ENCODE data around the gene THSD4. TPM values are rescaled to one million over a fixed set of nuclear protein-coding genes. Genes with fewer than 3 reads are reported as not detected.

Gene THSD4
- total RNA-seq, 1 donor from 2014 or later = 151 TPM

DNA sequence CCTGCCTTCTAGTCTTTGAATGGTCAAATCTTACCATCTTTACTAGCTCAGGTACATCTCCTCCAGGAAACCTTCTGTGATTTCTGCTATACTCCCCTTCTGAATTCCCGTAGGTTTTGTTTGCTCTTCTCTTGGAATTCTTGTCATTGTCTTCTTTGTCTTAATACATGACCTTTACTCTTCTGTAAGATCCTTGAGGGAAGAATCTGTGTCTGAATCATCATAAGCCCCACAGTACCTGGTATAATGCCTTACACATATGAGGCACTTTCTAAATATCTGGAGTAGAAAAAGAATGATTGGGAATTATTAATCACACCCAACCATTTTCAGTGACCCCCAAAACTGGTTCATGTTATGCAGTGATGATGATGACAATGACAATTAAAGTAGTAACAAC lies 485.0 kb downstream of the THSD4 start:
- DNase-seq (ENCODE audit: low spot score in 2 of 2) = no peak
- Histone ChIP-seq H3K27ac (no peak overlapping the region), H3K36me3 (no peaks in the 10 kb centered on the region), H3K9me3 (no peaks in the 10 kb centered on the region), H3K4me1 (peaks cover 5 to 21% of the 10 kb centered on the region in 2 donors), H3K27me3 (no peaks in the 10 kb centered on the region), H3K4me3 (no peak overlapping the region)
- TF ChIP-seq, protein P1, sequence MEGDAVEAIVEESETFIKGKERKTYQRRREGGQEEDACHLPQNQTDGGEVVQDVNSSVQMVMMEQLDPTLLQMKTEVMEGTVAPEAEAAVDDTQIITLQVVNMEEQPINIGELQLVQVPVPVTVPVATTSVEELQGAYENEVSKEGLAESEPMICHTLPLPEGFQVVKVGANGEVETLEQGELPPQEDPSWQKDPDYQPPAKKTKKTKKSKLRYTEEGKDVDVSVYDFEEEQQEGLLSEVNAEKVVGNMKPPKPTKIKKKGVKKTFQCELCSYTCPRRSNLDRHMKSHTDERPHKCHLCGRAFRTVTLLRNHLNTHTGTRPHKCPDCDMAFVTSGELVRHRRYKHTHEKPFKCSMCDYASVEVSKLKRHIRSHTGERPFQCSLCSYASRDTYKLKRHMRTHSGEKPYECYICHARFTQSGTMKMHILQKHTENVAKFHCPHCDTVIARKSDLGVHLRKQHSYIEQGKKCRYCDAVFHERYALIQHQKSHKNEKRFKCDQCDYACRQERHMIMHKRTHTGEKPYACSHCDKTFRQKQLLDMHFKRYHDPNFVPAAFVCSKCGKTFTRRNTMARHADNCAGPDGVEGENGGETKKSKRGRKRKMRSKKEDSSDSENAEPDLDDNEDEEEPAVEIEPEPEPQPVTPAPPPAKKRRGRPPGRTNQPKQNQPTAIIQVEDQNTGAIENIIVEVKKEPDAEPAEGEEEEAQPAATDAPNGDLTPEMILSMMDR (IDR thresholded peaks at IDR 0.05) = no peak
- intact Hi-C loops (cut with DNase I) = no loop called here

DNA sequence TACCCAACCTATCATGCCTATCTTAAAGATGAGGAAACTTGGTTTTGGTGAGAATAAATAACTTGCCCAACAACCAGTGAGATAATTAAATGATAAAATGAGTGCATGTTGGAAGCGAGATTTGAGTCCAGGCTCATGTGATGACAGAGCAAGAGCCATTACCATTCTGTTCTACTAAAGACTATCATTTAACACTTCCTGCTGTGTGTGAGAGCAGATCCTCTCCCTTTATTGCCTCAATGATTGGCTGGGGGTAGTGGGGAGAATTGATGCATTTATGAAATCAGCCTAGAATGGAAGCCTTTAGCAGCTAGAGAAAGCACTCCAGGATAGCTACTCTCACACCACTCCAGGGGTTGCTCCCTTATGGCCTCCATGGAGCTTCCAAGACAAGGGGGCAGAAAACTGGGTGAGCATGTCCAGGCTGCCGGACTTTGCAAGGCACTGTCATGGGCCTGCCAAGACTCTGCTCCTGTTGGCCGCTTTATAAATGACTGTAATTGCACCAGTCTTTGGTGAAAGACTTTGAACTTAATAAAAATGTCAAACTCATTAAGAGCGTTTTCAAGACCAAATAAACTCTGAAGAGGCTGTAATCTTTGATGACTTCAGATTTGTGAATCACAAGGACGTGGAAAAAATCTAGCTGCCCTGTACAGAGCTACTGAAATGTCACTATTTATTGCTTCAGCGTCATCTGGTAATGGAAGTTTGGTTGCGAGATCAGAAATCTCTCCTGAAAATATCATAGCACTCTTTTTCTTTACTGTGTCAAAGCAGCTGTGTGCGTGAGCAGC lies 486.0 kb downstream of the THSD4 start:
- Histone ChIP-seq H3K27ac (no peak overlapping the region), H3K36me3 (no peaks in the 10 kb centered on the region), H3K27me3 (no peaks in the 10 kb centered on the region), H3K9me3 (no peaks in the 10 kb centered on the region), H3K4me3 (no peak overlapping the region), H3K4me1 (peaks cover 5 to 21% of the 10 kb centered on the region in 2 donors)
- TF ChIP-seq, protein P1 (IDR thresholded peaks at IDR 0.05) = no peak
- intact Hi-C loops (cut with DNase I) = no loop called here
- DNase-seq (ENCODE audit: low spot score in 2 of 2) = no peak

DNA sequence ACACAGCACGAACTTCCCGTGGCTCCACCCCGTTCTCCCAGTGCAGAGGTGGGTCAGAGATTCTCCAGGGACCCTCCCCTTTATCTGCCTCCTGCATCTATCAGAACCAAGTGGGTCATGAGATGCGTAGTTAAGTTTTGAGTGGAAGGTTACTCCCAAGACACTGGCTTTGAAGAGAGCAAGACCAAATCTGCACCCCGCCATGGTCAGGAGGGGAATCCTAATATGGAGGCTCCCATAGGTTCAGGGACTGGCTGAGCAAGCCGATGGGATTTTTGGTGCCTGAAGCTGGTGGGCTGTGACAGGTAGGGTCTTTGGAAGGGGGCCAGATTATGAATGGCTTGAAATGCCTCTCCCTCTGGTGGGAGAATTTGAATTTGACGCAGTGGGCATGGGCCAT lies 488.1 kb downstream of the THSD4 start:
- TF ChIP-seq, protein P1 (IDR thresholded peaks at IDR 0.05) = no peak
- no peak overlapping the region for H3K27ac ChIP-seq
- H3K4me3 ChIP-seq = no peak overlapping the region
- H3K9me3 ChIP-seq = no peaks in the 10 kb centered on the region
- H3K4me1 ChIP-seq = peaks cover 0 to 3% of the 10 kb centered on the region in 2 donors
- no peaks in the 10 kb centered on the region for H3K36me3 ChIP-seq
- no peaks in the 10 kb centered on the region for H3K27me3 ChIP-seq
- DNase-seq (ENCODE audit: low spot score in 2 of 2) = no peak
- intact Hi-C loops (cut with DNase I) = no loop called here

DNA sequence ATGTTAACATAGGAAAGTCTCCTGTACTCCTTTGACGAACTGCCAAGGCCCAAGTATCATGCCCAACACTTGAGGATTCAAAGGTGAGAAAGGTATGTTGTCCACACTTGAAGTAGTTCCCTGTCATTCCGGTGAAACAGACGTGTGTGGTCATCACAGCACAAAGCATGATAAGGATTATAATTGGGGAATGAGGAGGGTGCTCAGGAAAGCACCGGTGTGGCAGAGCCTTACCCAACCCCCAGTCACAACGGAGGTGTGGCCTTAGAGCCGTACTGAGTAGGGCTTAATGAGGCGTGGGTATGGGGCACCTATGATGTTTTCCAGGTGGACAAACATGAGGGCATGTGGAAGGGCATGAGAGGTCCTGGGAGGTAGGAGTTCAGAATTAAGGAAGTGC lies 492.1 kb downstream of the THSD4 start:
- peaks cover 3 to 19% of the 10 kb centered on the region in 2 donors for H3K4me1 ChIP-seq
- no peak overlapping the region for H3K27ac ChIP-seq
- TF ChIP-seq, protein P1 (IDR thresholded peaks at IDR 0.05) = no peak
- no peak for DNase-seq (ENCODE audit: low spot score in 2 of 2)
- no peaks in the 10 kb centered on the region for H3K9me3 ChIP-seq
- H3K4me3 ChIP-seq = no peak overlapping the region
- H3K36me3 ChIP-seq = no peaks in the 10 kb centered on the region
- intact Hi-C loops (cut with DNase I) = no loop called here
- no peaks in the 10 kb centered on the region for H3K27me3 ChIP-seq

DNA sequence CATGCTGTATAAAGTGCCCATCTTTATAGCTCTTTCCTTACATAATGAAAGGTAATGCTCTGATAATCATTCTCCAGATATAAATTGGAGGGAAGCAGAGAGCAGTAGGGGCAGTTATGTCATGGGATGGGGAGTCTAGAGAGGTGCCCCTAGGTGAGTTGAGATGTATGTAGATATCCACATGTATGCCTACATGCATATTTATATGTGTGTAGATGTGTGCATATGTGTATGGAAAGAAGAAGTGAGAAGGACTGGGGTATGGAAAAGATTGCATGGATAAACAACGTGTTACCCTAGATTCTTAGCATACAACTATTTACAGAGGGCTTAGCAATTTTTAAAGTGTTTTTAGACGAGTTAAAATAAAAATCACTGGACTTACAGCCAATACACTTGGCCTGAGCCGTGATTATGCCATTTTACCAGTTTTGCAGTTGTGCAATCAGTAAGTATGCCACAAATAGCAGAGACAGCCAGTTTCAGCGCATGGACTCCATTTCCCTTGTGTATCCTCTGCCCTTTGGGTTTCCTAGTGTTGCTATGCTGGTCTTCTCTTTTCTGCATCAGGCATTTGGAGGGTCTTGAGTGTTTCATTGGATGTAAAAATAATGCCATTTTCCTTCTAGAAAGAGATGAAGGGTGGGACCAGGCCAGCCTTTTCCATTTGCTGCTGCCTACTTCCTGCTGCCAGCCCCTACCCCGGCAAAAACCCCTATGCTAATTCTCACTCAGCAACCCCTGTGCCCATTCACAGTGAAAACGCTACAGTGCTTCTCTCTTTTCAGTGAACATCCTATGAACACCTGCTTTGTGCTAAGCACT lies 495.7 kb downstream of the THSD4 start:
- H3K27me3 ChIP-seq = no peaks in the 10 kb centered on the region
- no peak for DNase-seq (ENCODE audit: low spot score in 2 of 2)
- peak overlapping the region in 1 of 2 donors; percentile 14 for H3K27ac ChIP-seq
- intact Hi-C loops (cut with DNase I) = loop anchor here (1.0 kb wide), 1 partner anchor 35 kb away; no protein-coding TSS in a partner anchor
- H3K4me1 ChIP-seq = peaks cover 3 to 19% of the 10 kb centered on the region in 2 donors
- no peak overlapping the region for H3K4me3 ChIP-seq
- no peaks in the 10 kb centered on the region for H3K36me3 ChIP-seq
- TF ChIP-seq, protein P1 (IDR thresholded peaks at IDR 0.05) = no peak
- H3K9me3 ChIP-seq = no peaks in the 10 kb centered on the region

All from ascending aorta (tissue), 2 donors.